ENCODE measurements around the gene SLC17A7.
"Not testable (repeated sequence)": the region's sequence is repeated elsewhere in the genome, so short reads cannot be mapped to it uniquely, and the experiment has no call there.

SLC17A7 gene

GRCh38 chr19:49468199-49468598 is 26.9 kb upstream of the SLC17A7 start:
- Histone ChIP-seq H3K27me3 (ENCODE audit: control insufficient read depth, insufficient read depth, low read length) (no peaks in the 10 kb centered on the region), H3K9me3 (ENCODE audit: control insufficient read depth, insufficient read depth, low read length) (no peaks in the 10 kb centered on the region), H3K4me1 (ENCODE audit: control insufficient read depth, insufficient read depth, low read length) (no peaks in the 10 kb centered on the region), H3K36me3 (ENCODE audit: control insufficient read depth, insufficient read depth, low read length) (peaks cover 10% of the 10 kb centered on the region), H3K9ac (ENCODE audit: low read depth, low read length) (no peak overlapping the region), H3K4me3 (ENCODE audit: low read depth, low read length) (no peak overlapping the region)

- Histone ChIP-seq H3K9ac (ENCODE audit: low read depth, low read length) (no peak overlapping the region), H3K4me1 (ENCODE audit: control insufficient read depth, insufficient read depth, low read length) (no peaks in the 10 kb centered on the region), H3K36me3 (ENCODE audit: control insufficient read depth, insufficient read depth, low read length) (peaks cover 10% of the 10 kb centered on the region), H3K9me3 (ENCODE audit: control insufficient read depth, insufficient read depth, low read length) (no peaks in the 10 kb centered on the region), H3K4me3 (ENCODE audit: low read depth, low read length) (no peak overlapping the region), H3K27me3 (ENCODE audit: control insufficient read depth, insufficient read depth, low read length) (no peaks in the 10 kb centered on the region)
Measured at GRCh38 chr19:49465371-49465770, 24.0 kb upstream of the SLC17A7 start.

- H3K9me3 ChIP-seq (ENCODE audit: control insufficient read depth, insufficient read depth, low read length): no peaks in the 10 kb centered on the region
- H3K36me3 ChIP-seq (ENCODE audit: control insufficient read depth, insufficient read depth, low read length): peaks cover 14% of the 10 kb centered on the region
- no peak overlapping the region for H3K9ac ChIP-seq (ENCODE audit: low read depth, low read length)
- H3K4me3 ChIP-seq (ENCODE audit: low read depth, low read length): no peak overlapping the region
- no peaks in the 10 kb centered on the region for H3K4me1 ChIP-seq (ENCODE audit: control insufficient read depth, insufficient read depth, low read length)
- H3K27me3 ChIP-seq (ENCODE audit: control insufficient read depth, insufficient read depth, low read length): no peaks in the 10 kb centered on the region
Measured at GRCh38 chr19:49463960-49464740, 22.8 kb upstream of the SLC17A7 start.

GRCh38 chr19:49462492-49462891 is 21.2 kb upstream of the SLC17A7 start:
- Histone ChIP-seq H3K4me1 (ENCODE audit: control insufficient read depth, insufficient read depth, low read length) (no peaks in the 10 kb centered on the region), H3K27me3 (ENCODE audit: control insufficient read depth, insufficient read depth, low read length) (no peaks in the 10 kb centered on the region), H3K9me3 (ENCODE audit: control insufficient read depth, insufficient read depth, low read length) (no peaks in the 10 kb centered on the region), H3K9ac (ENCODE audit: low read depth, low read length) (no peak overlapping the region), H3K36me3 (ENCODE audit: control insufficient read depth, insufficient read depth, low read length) (peaks cover 14% of the 10 kb centered on the region), H3K4me3 (ENCODE audit: low read depth, low read length) (no peak overlapping the region)

- Histone ChIP-seq H3K9me3 (ENCODE audit: control insufficient read depth, insufficient read depth, low read length) (no peaks in the 10 kb centered on the region), H3K4me3 (ENCODE audit: low read depth, low read length) (no peak overlapping the region), H3K27me3 (ENCODE audit: control insufficient read depth, insufficient read depth, low read length) (no peaks in the 10 kb centered on the region), H3K36me3 (ENCODE audit: control insufficient read depth, insufficient read depth, low read length) (peaks cover 14% of the 10 kb centered on the region), H3K9ac (ENCODE audit: low read depth, low read length) (no peak overlapping the region), H3K4me1 (ENCODE audit: control insufficient read depth, insufficient read depth, low read length) (no peaks in the 10 kb centered on the region)
Measured at GRCh38 chr19:49461656-49462055, 20.3 kb upstream of the SLC17A7 start.

- not testable (repeated sequence) for H3K4me1 ChIP-seq (ENCODE audit: control insufficient read depth, insufficient read depth, low read length); H3K9me3 ChIP-seq (ENCODE audit: control insufficient read depth, insufficient read depth, low read length); H3K9ac ChIP-seq (ENCODE audit: low read depth, low read length); H3K4me3 ChIP-seq (ENCODE audit: low read depth, low read length); H3K27me3 ChIP-seq (ENCODE audit: control insufficient read depth, insufficient read depth, low read length)
- peaks cover 12% of the 10 kb centered on the region for H3K36me3 ChIP-seq (ENCODE audit: control insufficient read depth, insufficient read depth, low read length)
Measured at GRCh38 chr19:49461130-49461529, 19.8 kb upstream of the SLC17A7 start.

GRCh38 chr19:49459388-49459787 is 18.1 kb upstream of the SLC17A7 start:
- Histone ChIP-seq H3K36me3 (ENCODE audit: control insufficient read depth, insufficient read depth, low read length) (peaks cover 11% of the 10 kb centered on the region), H3K9ac (ENCODE audit: low read depth, low read length) (no peak overlapping the region), H3K9me3 (ENCODE audit: control insufficient read depth, insufficient read depth, low read length) (no peaks in the 10 kb centered on the region), H3K4me1 (ENCODE audit: control insufficient read depth, insufficient read depth, low read length) (no peaks in the 10 kb centered on the region), H3K4me3 (ENCODE audit: low read depth, low read length) (no peak overlapping the region), H3K27me3 (ENCODE audit: control insufficient read depth, insufficient read depth, low read length) (no peaks in the 10 kb centered on the region)

GRCh38 chr19:49458567-49458903 is 17.2 kb upstream of the SLC17A7 start:
- Histone ChIP-seq H3K4me3 (ENCODE audit: low read depth, low read length) (no peak overlapping the region), H3K36me3 (ENCODE audit: control insufficient read depth, insufficient read depth, low read length) (peaks cover 6% of the 10 kb centered on the region), H3K9ac (ENCODE audit: low read depth, low read length) (no peak overlapping the region)

GRCh38 chr19:49456326-49456725 is 15.0 kb upstream of the SLC17A7 start:
- H3K4me3 ChIP-seq (ENCODE audit: low read depth, low read length): no peak overlapping the region
- H3K4me1 ChIP-seq (ENCODE audit: control insufficient read depth, insufficient read depth, low read length): no peaks in the 10 kb centered on the region
- H3K9me3 ChIP-seq (ENCODE audit: control insufficient read depth, insufficient read depth, low read length): no peaks in the 10 kb centered on the region
- peaks cover 6% of the 10 kb centered on the region for H3K36me3 ChIP-seq (ENCODE audit: control insufficient read depth, insufficient read depth, low read length)
- no peaks in the 10 kb centered on the region for H3K27me3 ChIP-seq (ENCODE audit: control insufficient read depth, insufficient read depth, low read length)
- H3K9ac ChIP-seq (ENCODE audit: low read depth, low read length): no peak overlapping the region

More at GRCh38 chr19:49458567-49458903, 17.2 kb upstream of the SLC17A7 start:
- Histone ChIP-seq H3K9me3 (ENCODE audit: control insufficient read depth, insufficient read depth, low read length) (no peaks in the 10 kb centered on the region), H3K4me1 (ENCODE audit: control insufficient read depth, insufficient read depth, low read length) (no peaks in the 10 kb centered on the region), H3K27me3 (ENCODE audit: control insufficient read depth, insufficient read depth, low read length) (no peaks in the 10 kb centered on the region)

- Histone ChIP-seq H3K27me3 (ENCODE audit: control insufficient read depth, insufficient read depth, low read length) (no peaks in the 10 kb centered on the region), H3K9ac (ENCODE audit: low read depth, low read length) (no peak overlapping the region), H3K4me1 (ENCODE audit: control insufficient read depth, insufficient read depth, low read length) (no peaks in the 10 kb centered on the region), H3K4me3 (ENCODE audit: low read depth, low read length) (no peak overlapping the region), H3K36me3 (ENCODE audit: control insufficient read depth, insufficient read depth, low read length) (peaks cover 6% of the 10 kb centered on the region), H3K9me3 (ENCODE audit: control insufficient read depth, insufficient read depth, low read length) (no peaks in the 10 kb centered on the region)
Measured at GRCh38 chr19:49455773-49456172, 14.4 kb upstream of the SLC17A7 start.

- H3K36me3 ChIP-seq (ENCODE audit: control insufficient read depth, insufficient read depth, low read length): peaks cover 11% of the 10 kb centered on the region
- H3K9ac ChIP-seq (ENCODE audit: low read depth, low read length): peak overlapping the region; percentile 100
- H3K27me3 ChIP-seq (ENCODE audit: control insufficient read depth, insufficient read depth, low read length): no peaks in the 10 kb centered on the region
- no peaks in the 10 kb centered on the region for H3K9me3 ChIP-seq (ENCODE audit: control insufficient read depth, insufficient read depth, low read length)
- H3K4me3 ChIP-seq (ENCODE audit: low read depth, low read length): peak overlapping the region; percentile 96
- H3K4me1 ChIP-seq (ENCODE audit: control insufficient read depth, insufficient read depth, low read length): peaks cover 5% of the 10 kb centered on the region
Measured at GRCh38 chr19:49453757-49454240, 12.5 kb upstream of the SLC17A7 start.

GRCh38 chr19:49453013-49453756 is 11.9 kb upstream of the SLC17A7 start, which contains the start of gene ALDH16A1:
Gene ALDH16A1 (plus strand): TSS chr19:49453225. CDS start chr19:49453332, 107 bp downstream.
- H3K4me3 ChIP-seq (ENCODE audit: low read depth, low read length): peak within 1 kb of the TSS; percentile 96

More at GRCh38 chr19:49453013-49453756, 11.9 kb upstream of the SLC17A7 start, which contains the start of gene ALDH16A1:
- peak within 1 kb of the TSS; percentile 100 for H3K9ac ChIP-seq (ENCODE audit: low read depth, low read length)
- H3K9me3 ChIP-seq (ENCODE audit: control insufficient read depth, insufficient read depth, low read length): no peaks in the 10 kb centered on the region
- peaks cover 5% of the 10 kb centered on the region for H3K4me1 ChIP-seq (ENCODE audit: control insufficient read depth, insufficient read depth, low read length)
- no peaks in the 10 kb centered on the region for H3K27me3 ChIP-seq (ENCODE audit: control insufficient read depth, insufficient read depth, low read length)
- peaks cover 11% of the 10 kb centered on the region for H3K36me3 ChIP-seq (ENCODE audit: control insufficient read depth, insufficient read depth, low read length)
